Gastroesophageal sphincter (tissue), 4 donors: ENCODE results near the gene PRSS3. TPM values are rescaled to one million over a fixed set of nuclear protein-coding genes. Genes with fewer than 3 reads are reported as not detected.
"Not testable (repeated sequence)": the region's sequence is repeated elsewhere in the genome, so short reads cannot be mapped to it uniquely, and the experiment has no call there.

Experiments
- ATAC-seq: fragments of 150-250 bp; one replicate; pipeline ENCODE4 v1.9.1; 2016; ENCODE audit warnings: mild to moderate bottlenecking, moderate library complexity
- H3K27ac ChIP-seq, 4 donors: fragments of 200-600 bp; sonication (generic) in 3 of 4; 1 replicate in 3 of 4; 2 replicates in 1 of 4; pipeline ENCODE4 v1.5.1; 2016 to 2019
- H3K27me3 ChIP-seq: fragments of 200-600 bp; sonication (generic); one replicate; pipeline ENCODE4 v1.5.1; 2019
- H3K36me3 ChIP-seq, 2 donors: fragments of 200-600 bp; sonication (generic); one replicate each; pipeline ENCODE4 v1.5.1; 2019; ENCODE audit warnings: control low read depth in 1 of 2
- H3K4me1 ChIP-seq, 3 donors: fragments of 200-600 bp; sonication (generic); 1 replicate in 2 of 3; 2 replicates in 1 of 3; pipeline ENCODE4 v1.5.1; 2016 to 2019; ENCODE audit warnings: control low read depth in 2 of 3
- H3K4me3 ChIP-seq, 2 donors: fragments of 200-600 bp; sonication (generic); one replicate each; pipeline ENCODE4 v1.5.1; 2019; ENCODE audit warnings: mild to moderate bottlenecking in 1 of 2, moderate library complexity in 1 of 2
- H3K9me3 ChIP-seq, 3 donors: fragments of 200-600 bp; sonication (generic); one replicate each; pipeline ENCODE4 v1.5.1; 2017 to 2019; ENCODE audit warnings: control low read depth in 2 of 3
- EP300 ChIP-seq: sonication (generic); formaldehyde crosslinking; IDR thresholded peaks from one replicate; pipeline ENCODE4 v1.6.1; 2017; ENCODE audit warnings: antibody characterized with exemption, mild to moderate bottlenecking
- POLR2A ChIP-seq, 2 donors: fragments of 450-650 bp; IDR thresholded peaks; one replicate each; pipeline ENCODE4 v1.6.1; 2017; ENCODE audit warnings: antibody characterized with exemption in 2 of 2, mild to moderate bottlenecking in 2 of 2, moderate library complexity in 1 of 2
- POLR2AphosphoS5 ChIP-seq: sonication (generic); formaldehyde crosslinking; IDR thresholded peaks from one replicate; pipeline ENCODE4 v1.6.1; 2017; ENCODE audit warnings: antibody characterized with exemption
- WGBS, 2 donors: methylation state at CpG; one replicate each; pipeline ENCODE4 v1.1.5; 2018; ENCODE audit warnings: low coverage in 1 of 2; 5-methylcytosine and 5-hydroxymethylcytosine counted together
- total RNA-seq, 4 donors: library from RNA; depleted of rRNA; stranded (reverse); fragments of >200 nt; gene quantifications; one replicate each; pipeline ENCODE4 v1.1.0, GENCODE V29; 2016
- TF ChIP-seq, protein P1 (sequence below), 4 experiments: fragments of 200-600 bp in 2 of 4; fragments of 450-650 bp in 2 of 4; sonication (generic) in 1 of 4; IDR thresholded peaks; one replicate each; pipeline ENCODE4 v1.5.1; 2017 to 2019; ENCODE audit warnings: antibody characterized with exemption in 4 of 4, mild to moderate bottlenecking in 2 of 4, moderate library complexity in 2 of 4

The PRSS3 gene
- total RNA-seq, 4 donors from 2014 or later = 1.2 to 3.6 (median 2.2) TPM; not detected in 1

DNA sequence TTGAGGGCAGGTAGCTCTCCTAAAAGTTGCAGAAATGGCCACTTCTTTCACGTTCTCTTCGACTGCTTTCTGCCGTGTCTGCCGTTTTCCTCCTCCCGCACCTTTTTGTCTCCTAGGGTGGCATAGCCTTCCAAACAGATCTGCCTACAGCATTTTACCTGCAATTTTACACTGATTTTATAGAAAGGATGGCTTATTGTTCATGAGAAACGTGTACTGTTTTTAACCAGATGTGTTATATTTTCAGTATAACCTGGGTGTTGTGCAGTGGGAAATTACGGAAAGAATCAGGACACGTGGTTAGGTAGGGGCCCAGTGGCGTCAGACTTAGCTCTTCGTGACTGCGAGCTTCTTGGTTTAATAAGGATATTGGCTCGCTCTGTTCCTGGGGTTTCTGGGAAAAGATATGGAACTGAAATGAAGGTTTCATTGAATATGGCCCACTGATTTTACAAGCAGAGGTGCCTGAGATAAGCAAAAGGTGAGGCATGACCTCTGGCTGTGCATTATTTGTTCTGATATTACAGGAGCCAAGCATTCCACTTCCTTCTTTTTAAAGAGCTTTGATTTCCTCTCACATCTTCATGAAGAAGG is 43.7 kb upstream of the PRSS3 start:
- 65% methylated on average over 12 of the region's 12 CpGs for WGBS, 2 donors
- Histone ChIP-seq H3K36me3 (no peaks in the 10 kb centered on the region), H3K27ac (no peak overlapping the region), H3K4me1 (peaks cover 0 to 13% (median 8%) of the 10 kb centered on the region in 3 donors), H3K27me3 (peaks cover 91% of the 10 kb centered on the region), H3K4me3 (no peak overlapping the region), H3K9me3 (no peaks in the 10 kb centered on the region)
- ATAC-seq = no peak
- TF ChIP-seq POLR2AphosphoS5 (no peak), EP300 (no peak), POLR2A (IDR thresholded peaks at IDR 0.05) (no peak)
- TF ChIP-seq, protein P1, sequence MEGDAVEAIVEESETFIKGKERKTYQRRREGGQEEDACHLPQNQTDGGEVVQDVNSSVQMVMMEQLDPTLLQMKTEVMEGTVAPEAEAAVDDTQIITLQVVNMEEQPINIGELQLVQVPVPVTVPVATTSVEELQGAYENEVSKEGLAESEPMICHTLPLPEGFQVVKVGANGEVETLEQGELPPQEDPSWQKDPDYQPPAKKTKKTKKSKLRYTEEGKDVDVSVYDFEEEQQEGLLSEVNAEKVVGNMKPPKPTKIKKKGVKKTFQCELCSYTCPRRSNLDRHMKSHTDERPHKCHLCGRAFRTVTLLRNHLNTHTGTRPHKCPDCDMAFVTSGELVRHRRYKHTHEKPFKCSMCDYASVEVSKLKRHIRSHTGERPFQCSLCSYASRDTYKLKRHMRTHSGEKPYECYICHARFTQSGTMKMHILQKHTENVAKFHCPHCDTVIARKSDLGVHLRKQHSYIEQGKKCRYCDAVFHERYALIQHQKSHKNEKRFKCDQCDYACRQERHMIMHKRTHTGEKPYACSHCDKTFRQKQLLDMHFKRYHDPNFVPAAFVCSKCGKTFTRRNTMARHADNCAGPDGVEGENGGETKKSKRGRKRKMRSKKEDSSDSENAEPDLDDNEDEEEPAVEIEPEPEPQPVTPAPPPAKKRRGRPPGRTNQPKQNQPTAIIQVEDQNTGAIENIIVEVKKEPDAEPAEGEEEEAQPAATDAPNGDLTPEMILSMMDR (IDR thresholded peaks at IDR 0.05) = no peak

DNA sequence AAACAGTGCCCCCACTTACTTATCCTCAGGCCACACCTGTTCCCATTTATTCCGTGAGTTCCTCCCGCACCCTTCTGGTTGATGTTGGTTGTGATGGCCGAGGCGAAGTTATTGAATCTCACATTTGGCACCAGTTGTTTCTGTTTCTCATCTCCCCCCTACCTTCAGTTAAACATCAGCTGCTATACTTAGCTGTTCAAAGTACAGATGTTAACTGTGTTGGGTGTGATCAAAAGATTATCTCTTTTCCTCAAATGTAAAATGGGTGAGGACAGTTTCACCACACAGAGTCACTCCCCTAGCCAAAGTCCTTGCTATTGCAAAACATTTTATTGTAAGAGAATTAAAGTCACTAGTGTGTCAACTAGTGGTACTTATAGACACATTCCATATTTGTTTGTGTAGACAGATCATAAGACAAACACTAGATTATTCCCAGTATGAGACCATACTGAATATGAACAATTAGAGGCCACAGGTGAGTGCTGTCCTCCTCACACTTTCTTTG is 43.2 kb upstream of the PRSS3 start:
- H3K36me3 ChIP-seq = no peaks in the 10 kb centered on the region
- peaks cover 88% of the 10 kb centered on the region for H3K27me3 ChIP-seq
- no peak overlapping the region for H3K27ac ChIP-seq
- 60 to 80% methylated on average over 1 to 4 of the region's 4 CpGs for WGBS, 2 donors
- H3K4me3 ChIP-seq = no peak overlapping the region
- peaks cover 0 to 13% (median 8%) of the 10 kb centered on the region in 3 donors for H3K4me1 ChIP-seq
- TF ChIP-seq, protein P1 (IDR thresholded peaks at IDR 0.05) = no peak
- TF ChIP-seq EP300 (no peak), POLR2A (IDR thresholded peaks at IDR 0.05) (no peak), POLR2AphosphoS5 (no peak)
- ATAC-seq = no peak
- H3K9me3 ChIP-seq = no peaks in the 10 kb centered on the region

DNA sequence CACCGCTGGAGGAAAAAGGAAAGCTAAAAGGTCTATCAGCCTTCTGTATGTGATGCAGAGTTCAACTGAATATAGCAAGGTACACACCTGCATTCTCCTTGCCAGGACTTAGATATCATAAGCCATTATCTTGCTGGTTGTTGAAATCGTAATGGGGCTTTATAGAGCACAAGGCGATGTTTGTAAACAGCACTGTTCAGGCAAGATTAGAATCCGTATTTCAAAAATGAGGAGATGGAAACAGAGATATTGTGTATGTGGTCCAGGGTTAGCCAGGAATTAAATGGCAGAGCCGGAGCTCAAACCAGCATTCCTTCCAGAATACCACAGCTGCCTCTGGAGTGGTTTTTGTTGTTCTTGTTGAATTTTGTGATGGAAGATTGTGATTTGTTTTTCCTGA is 42.6 kb upstream of the PRSS3 start:
- H3K4me3 ChIP-seq, H3K27ac ChIP-seq, ATAC-seq, H3K9me3 ChIP-seq, H3K36me3 ChIP-seq: not testable (repeated sequence)
- Histone ChIP-seq H3K4me1 (peaks cover 0 to 13% (median 8%) of the 10 kb centered on the region in 3 donors), H3K27me3 (peaks cover 82% of the 10 kb centered on the region)
- WGBS, 2 donors = 73 to 86% methylated on average over 3 to 5 of the region's 5 CpGs

DNA sequence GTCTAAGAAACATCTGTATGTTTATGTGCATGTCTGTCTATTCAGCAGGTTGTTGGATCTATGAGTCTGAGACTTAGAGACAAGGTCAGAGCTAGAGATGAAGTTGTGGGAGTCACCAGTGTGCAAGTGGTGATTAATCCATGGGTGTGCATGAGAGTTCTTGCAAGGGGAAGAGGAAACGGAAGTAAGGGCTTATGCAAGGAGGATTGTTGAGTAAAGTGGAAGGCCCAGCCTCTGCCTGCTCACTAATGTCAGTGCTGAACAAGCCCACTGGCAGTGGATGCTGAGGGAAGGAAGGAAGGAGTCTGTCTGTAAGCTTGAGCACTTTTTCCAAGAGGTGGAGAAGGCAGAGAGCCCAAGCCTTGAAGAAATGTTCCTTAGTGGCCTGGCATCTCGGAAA is 35.7 kb upstream of the PRSS3 start:
- H3K27ac ChIP-seq, H3K4me1 ChIP-seq, H3K4me3 ChIP-seq, H3K36me3 ChIP-seq, H3K9me3 ChIP-seq: not testable (repeated sequence)
- 67% methylated on average over 1 of the region's 2 CpGs; no CpG with 5 or more reads in 1 of the 2 donors for WGBS, 2 donors
- H3K27me3 ChIP-seq = peaks cover 26% of the 10 kb centered on the region
- ATAC-seq = peak; percentile 36

DNA sequence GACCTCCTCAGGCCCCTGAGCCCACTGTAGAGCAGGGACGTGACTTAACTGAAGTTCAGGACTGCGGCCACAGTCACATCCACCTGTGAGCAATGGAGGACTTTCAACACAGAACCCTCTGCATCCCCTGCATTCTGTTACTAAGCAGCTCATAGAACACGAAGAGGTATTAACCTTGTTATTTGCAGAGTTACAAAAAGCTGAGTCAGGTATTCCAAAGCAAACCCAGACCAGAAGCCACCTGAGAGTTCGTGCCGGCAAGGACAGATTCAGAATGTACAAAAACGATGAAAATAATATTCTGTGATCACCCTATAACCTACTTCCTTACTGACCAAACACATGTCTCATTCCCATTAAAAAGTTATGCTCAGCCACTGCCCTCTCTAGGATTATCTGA is 33.0 kb upstream of the PRSS3 start:
- Histone ChIP-seq H3K9me3 (no peaks in the 10 kb centered on the region), H3K4me1 (no peaks in the 10 kb centered on the region), H3K4me3 (no peak overlapping the region), H3K27me3 (peaks cover 10% of the 10 kb centered on the region), H3K27ac (no peak overlapping the region), H3K36me3 (no peaks in the 10 kb centered on the region)
- TF ChIP-seq EP300 (no peak), POLR2AphosphoS5 (no peak), POLR2A (IDR thresholded peaks at IDR 0.05) (no peak)
- TF ChIP-seq, protein P1 (IDR thresholded peaks at IDR 0.05) = no peak
- ATAC-seq = no peak
- 67 to 81% methylated on average over 5 to 6 of the region's 6 CpGs for WGBS, 2 donors

DNA sequence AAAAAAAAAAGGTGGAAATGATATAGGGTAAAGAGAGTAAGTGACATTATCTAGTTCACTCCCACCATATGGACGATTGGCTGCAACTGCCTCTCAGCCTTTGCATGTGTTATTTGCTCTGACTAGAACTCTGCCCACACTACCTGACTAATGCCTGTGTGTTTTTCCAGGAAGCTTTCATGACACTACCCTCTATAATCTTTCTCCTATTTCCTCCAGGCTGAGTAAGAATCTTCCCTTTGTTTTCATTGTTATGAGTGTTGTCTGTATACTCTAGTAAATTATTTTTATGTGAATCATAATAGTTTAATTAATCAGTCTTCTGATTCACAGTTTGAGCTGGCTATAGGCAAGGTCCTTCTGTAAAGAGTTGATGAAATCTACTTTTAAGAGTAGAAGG is 31.7 kb upstream of the PRSS3 start:
- not testable (repeated sequence) for ATAC-seq, H3K4me3 ChIP-seq, H3K27me3 ChIP-seq, H3K4me1 ChIP-seq, H3K36me3 ChIP-seq, H3K27ac ChIP-seq, H3K9me3 ChIP-seq
- 40% methylated on average over 1 of the region's 1 CpG; no CpG with 5 or more reads in 1 of the 2 donors for WGBS, 2 donors
